ENCODE measurements around the gene MEIS1. TPM values are rescaled to one million over a fixed set of nuclear protein-coding genes. Genes with fewer than 3 reads are reported as not detected.

The MEIS1 gene
- total and polyA plus RNA-seq, 2 of the 8 experiments (the other 6 are each of a cell fraction or from before 2014, with no cell fraction given): 0.17 to 1.2 TPM

DNA sequence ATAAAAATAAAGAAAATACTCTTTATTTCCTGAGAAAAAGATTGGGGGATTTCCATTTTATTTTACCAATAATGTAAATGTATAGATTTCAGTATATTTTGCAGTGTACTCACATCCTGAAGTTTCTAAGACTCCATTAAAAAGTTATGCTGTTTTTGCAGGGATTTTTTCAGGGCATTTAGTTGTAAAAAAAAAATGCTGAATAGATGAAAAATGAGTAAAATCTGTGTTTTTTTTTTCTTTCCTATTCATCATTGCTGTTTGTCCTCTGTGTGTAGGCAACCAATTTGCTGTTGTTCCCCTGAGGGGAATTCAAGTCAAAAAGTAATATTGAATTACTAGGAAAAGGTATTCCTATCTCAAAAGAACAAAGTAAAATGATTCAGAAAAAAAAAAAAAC is 66.3 kb downstream of the MEIS1 start:
- Histone ChIP-seq H3K4me3 (ENCODE audit: extremely low read depth in 1 of 4, insufficient read depth in 2 of 4, low read depth in 3 of 4, low read length in 4 of 4) (no peak overlapping the region), H3K14ac (ENCODE audit: insufficient read length) (no peak overlapping the region), H4K91ac (replicated peaks; ENCODE audit: insufficient read length, low read length) (no peak overlapping the region), H3K79me2 (ENCODE audit: control insufficient read depth in 1 of 2, insufficient read depth in 2 of 2, low read length in 2 of 2) (no peaks in the 10 kb centered on the region), H3K4me2 (ENCODE audit: insufficient read depth in 1 of 2, low read depth in 2 of 2, low read length in 2 of 2) (no peak overlapping the region), H4K5ac (ENCODE audit: insufficient read length, low read depth, low read length) (no peak overlapping the region), H3K79me1 (ENCODE audit: low read depth, low read length) (no peaks in the 10 kb centered on the region), H3K27ac (ENCODE audit: low read depth, low read length) (no peak overlapping the region), H3K36me3 (ENCODE audit: control insufficient read depth in 2 of 4, insufficient read depth in 4 of 4, low read length in 3 of 4) (no peaks in the 10 kb centered on the region), H2AK5ac (ENCODE audit: low read depth, low read length) (no peak overlapping the region), H3K27me3 (replicated peaks in 1 of 4; ENCODE audit: control insufficient read depth in 3 of 4, extremely low read depth in 1 of 4, insufficient read depth in 3 of 4, low read length in 3 of 4) (no peaks in the 10 kb centered on the region), H3K18ac (ENCODE audit: extremely low read depth, low read length) (no peak overlapping the region), H3K4me1 (replicated peaks in 1 of 4; ENCODE audit: control insufficient read depth in 3 of 4, insufficient read depth in 4 of 4, low read length in 3 of 4) (peaks cover 3 to 11% (median 8%) of the 10 kb centered on the region in 4 experiments), H3K9ac (replicated peaks in 1 of 4; ENCODE audit: extremely low read depth in 1 of 4, low read depth in 3 of 4, low read length in 3 of 4) (no peak overlapping the region), H2BK120ac (replicated peaks; ENCODE audit: low read depth, low read length) (no peak overlapping the region), H3K23ac (ENCODE audit: insufficient read length) (no peak overlapping the region), H2BK12ac (ENCODE audit: low read depth, low read length) (no peak overlapping the region), H3K9me3 (ENCODE audit: insufficient read depth in 2 of 2, low read depth in 1 of 2, low read length in 1 of 2) (no peaks in the 10 kb centered on the region), H2BK5ac (ENCODE audit: low read depth, low read length) (no peak overlapping the region), H2BK15ac (ENCODE audit: low read length) (no peak overlapping the region), H4K20me1 (replicated peaks in 1 of 2; ENCODE audit: control insufficient read depth in 1 of 2, insufficient read depth in 2 of 2, low read length in 2 of 2) (no peaks in the 10 kb centered on the region), H3K56ac (replicated peaks; ENCODE audit: insufficient read length, low read depth, low read length) (no peak overlapping the region), H2AFZ (ENCODE audit: low read length) (no peak overlapping the region), H3K4ac (replicated peaks; ENCODE audit: insufficient read length, low read depth, low read length) (no peak overlapping the region), H4K8ac (ENCODE audit: extremely low read depth, insufficient read depth, low read length) (no peak overlapping the region), H2BK20ac (ENCODE audit: low read length) (no peak overlapping the region), H3K23me2 (ENCODE audit: low read depth, low read length) (no peaks in the 10 kb centered on the region)
- DNase-seq (ENCODE audit: low read depth in 1 of 2, low spot score in 2 of 2) (no peak), FAIRE-seq (no peak)
- ChIA-PET CTCF (ENCODE audit: partially characterized antibody) (interaction anchor here (1.5 kb wide), 1 partner anchor 13 kb away, joined by 5 read pairs; no protein-coding TSS in a partner anchor), POLR2A (ENCODE audit: partially characterized antibody) (no interaction called here)
- no peak for TF ChIP-seq ZNF274 (IDR thresholded peaks at IDR 0.05; ENCODE audit: borderline replicate concordance, extremely low read depth, low read length)
- TF ChIP-seq TAF1 (IDR thresholded peaks at IDR 0.05; ENCODE audit: low read depth, low read length): no peak
- TF ChIP-seq EP300 (IDR thresholded peaks at IDR 0.05; ENCODE audit: borderline replicate concordance in 1 of 2, low read depth in 2 of 2, low read length in 2 of 2): no peak

Measured in H1 (cell line).